ENCODE results near the gene SNCG. TPM values are rescaled to one million over a fixed set of nuclear protein-coding genes. Genes with fewer than 3 reads are reported as not detected.
"Not testable (repeated sequence)": the region's sequence is repeated elsewhere in the genome, so short reads cannot be mapped to it uniquely, and the experiment has no call there.

The SNCG gene
- total RNA-seq, 2 donors from 2014 or later, result not detected

DNA sequence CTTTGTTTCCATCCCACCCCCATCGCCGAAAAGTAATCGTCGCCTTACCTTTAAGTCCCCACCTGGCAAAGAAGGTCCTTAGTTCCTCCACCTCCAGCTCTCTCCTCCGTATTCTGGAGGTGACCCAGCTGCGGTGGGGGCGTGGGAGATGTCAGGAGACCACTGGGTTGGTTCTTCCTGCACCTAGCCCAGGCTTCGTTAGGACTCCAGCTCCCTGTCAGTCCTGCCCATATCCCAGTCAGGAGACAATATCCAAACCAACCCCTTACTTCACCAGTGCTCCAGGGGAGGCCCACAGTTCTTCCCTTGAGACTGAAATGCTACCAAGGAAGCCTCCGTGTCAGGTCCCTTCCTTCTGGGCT lies 10.6 kb downstream of the SNCG start:
- ATAC-seq (replicated peaks in 1 of 2), result no peak
- peaks cover 41% of the 10 kb centered on the region for H3K4me1 Mint-ChIP-seq (ENCODE audit: low read depth)
- no peak for DNase-seq

DNA sequence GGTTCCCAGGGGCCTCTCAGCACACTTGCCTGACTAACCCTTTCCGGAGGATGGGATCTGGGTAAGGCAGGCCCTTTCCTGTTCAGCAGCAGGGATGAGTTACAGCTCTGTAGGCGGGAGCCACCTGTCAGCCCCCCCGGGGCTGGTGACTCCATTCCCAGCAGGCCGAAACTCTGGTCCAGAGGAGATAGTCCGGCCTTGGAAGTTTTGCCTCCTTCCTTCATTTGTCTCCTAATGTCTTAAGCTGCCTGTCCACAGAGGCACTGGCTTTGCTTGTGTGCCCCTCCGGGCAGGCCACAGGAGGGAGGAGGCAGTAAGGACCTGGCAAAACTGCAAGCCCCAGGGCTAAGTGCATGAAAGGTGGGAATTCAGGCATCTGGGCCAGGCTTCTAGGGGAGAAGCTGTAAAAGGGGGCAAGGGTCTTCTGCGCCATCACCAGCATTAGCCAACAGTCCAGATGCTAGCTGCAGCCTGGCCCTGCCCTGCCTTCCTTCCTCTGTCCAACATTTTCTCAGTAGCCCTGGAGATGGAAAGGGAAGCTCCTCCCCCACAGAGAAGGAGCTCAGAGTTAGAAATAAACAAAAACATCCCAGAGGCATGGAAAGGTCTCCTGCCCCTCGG lies 11.1 kb downstream of the SNCG start:
- no peaks in the 10 kb centered on the region for H3K9me3 Mint-ChIP-seq
- no peak for DNase-seq
- H3K27ac Mint-ChIP-seq, result no peak overlapping the region
- no peak for ATAC-seq (replicated peaks in 1 of 2)
- H3K27me3 Mint-ChIP-seq (ENCODE audit: low read depth), result peaks cover 10% of the 10 kb centered on the region
- H3K36me3 Mint-ChIP-seq (ENCODE audit: insufficient read depth in 2 of 2), result no peaks in the 10 kb centered on the region
- H3K4me1 Mint-ChIP-seq (ENCODE audit: low read depth), result peaks cover 41% of the 10 kb centered on the region
- H3K4me3 Mint-ChIP-seq, result peak overlapping the region; percentile 22 to 41

More for the DNA sequence above, 10.6 kb downstream of the SNCG start:
- H3K4me3 Mint-ChIP-seq, result peak overlapping the region; percentile 27 to 41
- H3K27me3 Mint-ChIP-seq (ENCODE audit: low read depth), result peaks cover 10% of the 10 kb centered on the region
- no peaks in the 10 kb centered on the region for H3K9me3 Mint-ChIP-seq
- H3K36me3 Mint-ChIP-seq (ENCODE audit: insufficient read depth in 2 of 2), result no peaks in the 10 kb centered on the region
- H3K27ac Mint-ChIP-seq, result no peak overlapping the region

DNA sequence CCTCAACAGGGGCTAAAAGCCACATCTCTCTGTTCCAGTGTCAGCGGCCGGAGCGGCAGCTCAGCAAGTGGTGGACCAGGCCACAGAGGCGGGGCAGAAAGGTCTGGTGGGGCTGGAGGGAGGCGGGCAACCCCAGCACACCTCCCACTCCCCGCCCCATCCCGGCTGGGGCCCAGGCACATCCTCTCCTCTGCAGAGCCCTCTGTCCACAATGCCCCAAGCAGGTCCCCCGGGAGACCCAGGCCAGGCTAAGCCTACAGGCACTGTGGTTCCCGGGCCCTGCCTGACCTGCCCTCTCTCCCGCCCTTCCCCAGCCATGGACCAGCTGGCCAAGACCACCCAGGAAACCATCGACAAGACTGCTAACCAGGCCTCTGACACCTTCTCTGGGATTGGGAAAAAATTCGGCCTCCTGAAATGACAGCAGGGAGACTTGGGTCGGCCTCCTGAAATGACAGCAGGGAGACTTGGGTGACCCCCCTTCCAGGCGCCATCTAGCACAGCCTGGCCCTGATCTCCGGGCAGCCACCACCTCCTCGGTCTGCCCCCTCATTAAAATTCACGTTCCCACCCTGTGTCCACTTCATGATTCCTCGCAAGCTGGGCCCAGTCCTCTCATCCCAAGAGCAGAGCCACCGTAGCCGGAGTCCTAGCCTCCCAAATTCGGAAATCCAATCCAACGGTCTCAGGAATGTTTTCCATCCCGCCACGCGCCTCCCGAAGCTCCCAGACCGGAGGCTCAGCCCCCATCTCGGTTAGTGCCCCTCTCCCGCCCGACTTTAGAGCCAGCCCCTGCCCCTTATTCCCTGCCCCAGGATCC lies 12.0 kb downstream of the SNCG start:
- Mint-ChIP-seq H3K4me1 (ENCODE audit: low read depth) (peaks cover 40% of the 10 kb centered on the region), H3K36me3 (ENCODE audit: insufficient read depth in 2 of 2) (no peaks in the 10 kb centered on the region), H3K4me3 (peak overlapping the region; percentile 71 to 75), H3K27me3 (ENCODE audit: low read depth) (peaks cover 10% of the 10 kb centered on the region), H3K9me3 (no peaks in the 10 kb centered on the region), H3K27ac (peak overlapping the region; percentile 13)
- ATAC-seq (replicated peaks in 1 of 2) (no peak), DNase-seq (no peak)

DNA sequence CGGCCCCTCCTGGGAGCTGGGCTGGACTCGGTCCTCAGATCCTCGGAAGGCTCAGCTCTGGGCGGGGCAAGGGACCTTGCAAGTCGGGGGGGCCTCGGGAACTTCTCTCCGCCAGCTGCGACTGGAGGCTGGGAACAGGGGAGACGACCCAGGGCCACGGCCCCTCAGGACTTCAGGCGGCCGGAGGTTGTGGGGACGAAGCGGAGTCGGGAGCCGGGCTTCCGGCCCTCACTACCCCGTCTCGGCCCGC lies 12.5 kb downstream of the SNCG start:
- Mint-ChIP-seq H3K9me3 (no peaks in the 10 kb centered on the region), H3K27ac (no peak overlapping the region), H3K27me3 (ENCODE audit: low read depth) (peaks cover 10% of the 10 kb centered on the region), H3K36me3 (ENCODE audit: insufficient read depth in 2 of 2) (no peaks in the 10 kb centered on the region), H3K4me1 (ENCODE audit: low read depth) (peaks cover 34% of the 10 kb centered on the region), H3K4me3 (peak overlapping the region; percentile 71 to 75)
- DNase-seq (no peak), ATAC-seq (replicated peaks in 1 of 2) (no peak)

DNA sequence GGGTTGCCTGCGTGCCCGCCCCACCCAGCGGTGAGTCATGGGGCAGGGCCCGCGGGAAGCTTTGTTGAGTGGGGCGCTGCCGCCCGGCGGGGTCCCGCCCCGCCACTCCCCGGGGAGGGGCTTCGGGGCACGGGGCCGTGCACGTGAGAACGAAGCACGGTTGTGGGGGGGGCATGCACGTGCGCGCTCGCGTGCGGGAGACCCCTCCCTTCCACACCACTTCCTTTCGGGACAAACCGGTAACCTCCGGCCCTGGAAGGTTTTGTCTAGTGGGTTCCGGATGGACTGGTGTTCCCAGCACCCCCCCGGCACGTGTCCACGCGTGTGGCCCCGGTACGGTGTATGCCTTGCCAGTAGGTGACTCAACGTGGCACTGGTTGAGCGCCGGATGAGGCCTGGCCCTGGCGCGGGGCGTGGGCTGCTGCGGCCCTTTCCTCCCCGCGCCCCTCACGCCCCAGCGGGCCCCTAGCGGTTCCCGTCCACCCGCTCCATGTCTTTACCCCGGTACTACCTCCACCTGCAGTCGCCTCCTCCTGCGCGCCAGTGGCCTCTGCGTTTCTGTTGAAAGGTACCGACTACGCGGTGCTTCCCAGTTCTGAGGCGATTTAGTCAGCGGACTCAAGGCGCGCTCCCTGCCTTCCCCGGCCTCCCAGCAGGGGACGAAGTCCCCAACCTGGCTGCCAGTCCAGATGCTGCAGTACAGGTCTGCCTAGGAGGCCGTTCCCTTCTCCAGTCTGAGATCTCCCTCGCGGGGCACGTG lies 13.0 kb downstream of the SNCG start:
- Mint-ChIP-seq H3K27me3 (ENCODE audit: low read depth) (peaks cover 10% of the 10 kb centered on the region), H3K9me3 (no peaks in the 10 kb centered on the region), H3K4me3 (peak overlapping the region; percentile 81 to 88), H3K36me3 (ENCODE audit: insufficient read depth in 2 of 2) (no peaks in the 10 kb centered on the region), H3K4me1 (ENCODE audit: low read depth) (peaks cover 29% of the 10 kb centered on the region), H3K27ac (peak overlapping the region; percentile 5)
- ATAC-seq (replicated peaks in 1 of 2) (peak; percentile 90 to 91), DNase-seq (peak; percentile 86 to 90)

DNA sequence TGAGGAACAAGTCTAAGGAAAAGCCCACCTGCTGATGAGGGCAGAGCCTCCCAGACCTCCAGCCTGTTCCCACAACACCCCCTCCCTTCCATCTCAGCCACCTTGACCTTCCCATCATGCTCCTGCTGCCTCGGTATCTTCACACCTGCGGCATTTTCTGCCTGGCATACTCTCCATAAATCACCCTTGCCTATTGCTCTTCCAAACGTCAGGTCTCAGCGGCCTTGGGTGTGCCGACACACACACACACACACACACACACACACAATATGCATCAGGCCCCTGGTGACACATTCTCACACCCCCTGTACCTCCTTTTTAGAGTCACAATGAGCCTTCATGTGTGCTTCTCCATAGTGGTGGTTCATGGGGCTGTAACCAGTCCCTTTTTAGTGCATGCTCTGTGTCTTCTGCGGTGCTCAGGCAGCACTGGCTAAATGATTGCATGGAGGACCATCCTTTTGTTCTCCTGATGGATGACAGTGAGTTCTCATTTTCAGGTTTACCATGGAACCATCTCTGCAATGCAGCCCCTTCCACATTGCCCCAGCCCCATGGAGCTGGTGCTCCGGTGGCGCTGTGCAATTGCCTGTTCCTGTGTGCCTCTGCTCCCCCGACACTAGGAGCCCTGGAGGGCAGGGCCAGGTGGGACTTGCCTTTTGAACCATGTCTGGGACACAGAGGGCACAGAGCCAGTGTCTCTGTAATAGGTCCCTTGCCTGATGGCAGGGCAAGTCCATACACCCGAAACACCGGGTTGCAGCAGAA lies 14.4 kb downstream of the SNCG start:
- no peak for DNase-seq
- H3K27ac Mint-ChIP-seq, result no peak overlapping the region
- ATAC-seq (replicated peaks in 1 of 2), result no peak
- peaks cover 10% of the 10 kb centered on the region for H3K27me3 Mint-ChIP-seq (ENCODE audit: low read depth)
- peak overlapping the region; percentile 31 to 56 for H3K4me3 Mint-ChIP-seq
- H3K9me3 Mint-ChIP-seq, result no peaks in the 10 kb centered on the region
- H3K4me1 Mint-ChIP-seq (ENCODE audit: low read depth), result peaks cover 25% of the 10 kb centered on the region
- H3K36me3 Mint-ChIP-seq (ENCODE audit: insufficient read depth in 2 of 2), result no peaks in the 10 kb centered on the region

DNA sequence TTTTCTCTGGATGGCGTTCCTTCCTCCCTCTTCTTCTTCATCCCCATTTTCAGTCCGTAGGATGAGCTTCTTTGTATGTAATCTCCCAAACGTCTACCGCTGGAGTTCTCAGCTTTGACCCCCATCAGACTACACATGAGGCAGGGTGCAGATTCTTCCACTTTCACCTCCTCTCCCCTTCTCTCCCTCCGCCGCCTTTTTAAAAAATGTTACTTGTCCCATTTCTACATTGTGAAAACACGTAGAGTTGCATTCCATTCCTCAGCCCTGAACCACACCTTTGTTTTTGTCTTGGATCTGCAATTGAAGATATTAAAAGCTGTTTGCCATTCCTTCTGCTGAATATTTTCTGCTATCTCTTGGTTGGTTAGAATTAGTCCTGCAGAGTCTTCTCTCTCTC lies 16.1 kb downstream of the SNCG start:
- DNase-seq, result no peak
- no peak for ATAC-seq (replicated peaks in 1 of 2)
- H3K4me1 Mint-ChIP-seq (ENCODE audit: low read depth), result peaks cover 18% of the 10 kb centered on the region

DNA sequence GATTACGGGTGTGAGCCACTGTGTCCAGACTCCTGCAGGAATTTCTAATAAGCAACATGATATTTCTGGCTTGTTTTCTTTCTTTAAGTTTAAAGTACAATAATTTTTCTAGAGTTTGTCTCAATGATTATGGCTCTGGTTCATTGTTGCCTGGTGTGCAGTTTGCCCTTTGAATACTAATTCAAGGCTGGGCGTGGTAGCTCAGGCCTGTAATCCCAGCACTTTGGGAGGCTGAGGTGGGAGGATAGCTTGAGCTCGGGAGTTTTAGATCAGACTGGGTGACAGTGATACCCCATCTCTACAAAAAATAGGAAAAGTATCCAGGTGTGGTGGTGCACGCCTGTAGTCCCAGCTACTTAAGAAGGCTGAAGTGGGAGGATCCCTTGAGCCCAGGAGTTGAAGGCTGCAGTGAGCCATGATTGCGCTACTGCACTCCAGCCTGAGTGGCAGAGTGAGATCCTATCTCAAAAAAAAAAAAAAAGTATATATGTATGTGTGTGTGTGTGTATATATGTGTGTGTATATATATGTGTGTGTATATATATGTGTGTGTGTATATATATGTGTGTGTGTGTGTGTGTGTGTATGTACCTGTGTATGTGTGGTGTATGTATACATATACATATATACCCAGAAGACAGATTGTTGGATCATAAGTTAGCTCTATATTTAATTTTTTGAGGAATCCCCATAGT lies 18.1 kb downstream of the SNCG start:
- no peak overlapping the region for H3K27ac Mint-ChIP-seq

More for the DNA sequence above, 16.1 kb downstream of the SNCG start:
- Mint-ChIP-seq H3K9me3 (no peaks in the 10 kb centered on the region), H3K27me3 (ENCODE audit: low read depth) (peaks cover 10% of the 10 kb centered on the region), H3K27ac (no peak overlapping the region), H3K4me3 (no peak overlapping the region), H3K36me3 (ENCODE audit: insufficient read depth in 2 of 2) (no peaks in the 10 kb centered on the region)

DNA sequence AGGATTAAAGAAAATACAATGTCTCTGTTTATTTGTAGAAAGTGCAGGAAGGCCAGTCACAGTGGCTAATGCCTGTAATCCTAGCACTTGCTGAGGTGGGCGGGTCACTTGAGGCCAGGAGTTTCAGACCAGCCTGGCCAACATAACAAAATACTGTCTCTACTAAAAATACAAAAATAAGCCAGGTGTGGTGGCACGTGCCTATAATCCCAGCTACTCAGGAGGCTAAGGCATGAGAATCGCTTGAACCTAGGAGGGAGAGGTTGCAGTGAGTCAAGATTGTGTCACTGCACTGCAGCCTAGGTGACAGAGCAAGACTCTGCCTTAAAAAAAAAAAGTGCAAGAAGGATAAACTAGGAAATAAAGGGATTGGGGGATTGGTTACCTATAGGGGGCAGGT lies 20.1 kb downstream of the SNCG start:
- ATAC-seq (replicated peaks in 1 of 2); H3K27ac Mint-ChIP-seq; H3K4me1 Mint-ChIP-seq (ENCODE audit: low read depth); H3K9me3 Mint-ChIP-seq; H3K27me3 Mint-ChIP-seq (ENCODE audit: low read depth); DNase-seq; H3K4me3 Mint-ChIP-seq; H3K36me3 Mint-ChIP-seq (ENCODE audit: insufficient read depth in 2 of 2): not testable (repeated sequence)

More for the DNA sequence above, 18.1 kb downstream of the SNCG start:
- ATAC-seq (replicated peaks in 1 of 2) (no peak), DNase-seq (no peak)
- Mint-ChIP-seq H3K4me3 (no peak overlapping the region), H3K27me3 (ENCODE audit: low read depth) (peaks cover 17% of the 10 kb centered on the region), H3K4me1 (ENCODE audit: low read depth) (peaks cover 12% of the 10 kb centered on the region), H3K9me3 (no peaks in the 10 kb centered on the region), H3K36me3 (ENCODE audit: insufficient read depth in 2 of 2) (no peaks in the 10 kb centered on the region)

DNA sequence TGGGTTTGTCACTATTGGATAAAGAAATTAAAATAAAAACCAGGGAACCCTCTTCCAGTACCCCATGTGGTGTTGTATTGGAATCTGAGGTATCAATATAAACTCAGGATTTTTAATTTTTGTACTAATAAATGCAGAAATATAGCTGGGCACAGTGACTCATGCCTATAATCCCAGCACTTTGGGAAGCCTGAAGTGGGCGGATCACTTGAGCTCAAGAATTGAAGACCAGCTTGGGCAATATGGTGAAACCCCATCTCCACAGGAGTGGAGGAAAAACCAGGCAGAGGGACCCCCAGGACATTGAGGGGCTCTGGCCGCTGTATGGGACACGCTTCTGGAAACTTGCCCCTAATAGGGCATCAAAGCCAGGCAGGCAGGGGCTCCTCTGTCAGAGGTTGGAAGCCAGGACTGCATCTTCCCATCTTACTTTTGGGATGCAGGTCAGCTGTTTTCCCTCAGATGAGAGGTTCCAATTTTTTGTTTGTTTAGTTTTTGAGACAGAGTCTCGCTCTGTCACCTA lies 21.0 kb downstream of the SNCG start:
- Mint-ChIP-seq H3K4me3 (no peak overlapping the region), H3K27ac (no peak overlapping the region), H3K9me3 (no peaks in the 10 kb centered on the region), H3K36me3 (ENCODE audit: insufficient read depth in 2 of 2) (no peaks in the 10 kb centered on the region), H3K27me3 (ENCODE audit: low read depth) (peaks cover 9% of the 10 kb centered on the region), H3K4me1 (ENCODE audit: low read depth) (no peaks in the 10 kb centered on the region)
- no peak for DNase-seq
- ATAC-seq (replicated peaks in 1 of 2), result no peak

DNA sequence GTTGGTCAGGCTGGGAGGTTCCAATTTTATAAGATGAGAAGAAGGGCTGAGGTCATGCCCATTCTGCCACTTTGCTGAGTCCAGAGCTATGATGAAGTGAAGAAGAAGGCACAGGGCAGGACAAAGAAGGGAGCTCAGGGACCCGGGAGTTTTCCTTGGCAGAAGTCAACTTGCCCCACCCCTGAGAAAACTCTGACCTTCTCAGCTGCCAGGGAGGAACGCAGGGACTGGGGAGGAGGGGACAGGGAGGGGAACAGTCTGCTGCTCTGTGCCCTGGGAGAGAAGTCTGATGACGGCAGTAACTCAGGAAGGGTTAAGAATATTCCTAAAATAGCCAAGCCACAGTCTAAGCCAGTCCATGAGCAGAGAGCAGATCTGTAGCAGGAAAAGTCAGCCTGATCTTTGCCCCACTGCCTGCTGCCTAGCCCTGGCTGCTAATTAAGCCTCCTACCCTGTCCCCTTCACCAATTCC lies 21.6 kb downstream of the SNCG start:
- no peak for ATAC-seq (replicated peaks in 1 of 2)
- H3K4me3 Mint-ChIP-seq, result no peak overlapping the region
- H3K27ac Mint-ChIP-seq, result no peak overlapping the region
- H3K36me3 Mint-ChIP-seq (ENCODE audit: insufficient read depth in 2 of 2), result no peaks in the 10 kb centered on the region
- no peak for DNase-seq
- no peaks in the 10 kb centered on the region for H3K4me1 Mint-ChIP-seq (ENCODE audit: low read depth)
- peaks cover 9% of the 10 kb centered on the region for H3K27me3 Mint-ChIP-seq (ENCODE audit: low read depth)
- no peaks in the 10 kb centered on the region for H3K9me3 Mint-ChIP-seq

DNA sequence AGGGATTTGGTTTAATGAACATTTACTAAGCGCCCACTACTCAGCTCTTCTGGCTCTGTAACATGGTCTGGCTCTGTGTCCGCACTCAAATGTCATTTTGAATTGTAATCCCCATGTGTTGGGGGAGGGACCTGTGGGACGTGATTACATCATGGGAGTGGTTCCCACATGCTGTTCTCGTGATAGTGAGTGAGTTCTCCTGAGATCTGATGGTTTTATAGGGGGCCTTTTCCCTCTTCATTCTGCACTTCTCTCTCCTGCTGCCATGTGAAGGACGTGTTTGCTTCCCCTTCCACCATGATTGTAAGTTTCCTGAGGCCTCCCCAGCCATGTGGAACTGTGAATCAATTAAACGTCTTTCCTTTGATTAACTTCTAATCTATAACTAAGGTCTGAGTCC lies 22.6 kb downstream of the SNCG start:
- not testable (repeated sequence) for H3K27ac Mint-ChIP-seq; H3K36me3 Mint-ChIP-seq (ENCODE audit: insufficient read depth in 2 of 2); H3K9me3 Mint-ChIP-seq; H3K4me3 Mint-ChIP-seq; ATAC-seq (replicated peaks in 1 of 2); H3K27me3 Mint-ChIP-seq (ENCODE audit: low read depth); H3K4me1 Mint-ChIP-seq (ENCODE audit: low read depth); DNase-seq
